Neural cell (in vitro differentiated cells): ENCODE data around the gene PGS1. TPM values are rescaled to one million over a fixed set of nuclear protein-coding genes. Genes with fewer than 3 reads are reported as not detected.
A peak's percentile ranks its signal among the peaks of the same experiment; 100 is the strongest.

Experiments used
- H2AFZ ChIP-seq: fragments of 200-600, 300-800 bp; sonication (generic), shearing (Covaris generic); 2 replicates; pipeline ENCODE4 v1.6.0; 2014; ENCODE audit warnings: low read depth, mild to moderate bottlenecking, antibody characterized with exemption, low read length, moderate library complexity
- H3F3A ChIP-seq: fragments of 200-600 bp; shearing (Covaris generic); 2 replicates; pipeline ENCODE4 v1.6.1; 2016; ENCODE audit warnings: mild to moderate bottlenecking, moderate library complexity, mixed read lengths, antibody characterized with exemption, low read length; ENCODE audit not compliant: insufficient read depth, poor library complexity, severe bottlenecking
- H3K27ac ChIP-seq: fragments of 200-600, 300-800 bp; sonication (generic), shearing (Covaris generic); 2 replicates; pipeline ENCODE4 v1.5.1; 2014; ENCODE audit warnings: mild to moderate bottlenecking, low read length, moderate library complexity
- H3K27me3 ChIP-seq: fragments of 300-800, 200-600 bp; sonication (generic), shearing (Covaris generic); 2 replicates; pipeline ENCODE4 v1.6.0; 2014; ENCODE audit warnings: mild to moderate bottlenecking, low read depth, low read length, moderate library complexity; ENCODE audit not compliant: insufficient read depth
- H3K36me3 ChIP-seq: fragments of 300-800, 200-600 bp; sonication (generic), shearing (Covaris generic); 2 replicates; pipeline ENCODE4 v1.5.1; 2014; ENCODE audit warnings: mild to moderate bottlenecking, antibody characterized with exemption, low read length, moderate library complexity; ENCODE audit not compliant: insufficient read depth
- H3K4me2 ChIP-seq: fragments of 300-800, 200-600 bp; sonication (generic), shearing (Covaris generic); 2 replicates; pipeline ENCODE4 v1.6.0; 2014; ENCODE audit warnings: mild to moderate bottlenecking, low read length
- H3K4me3 ChIP-seq: fragments of 300-800, 200-600 bp; sonication (generic), shearing (Covaris generic); 2 replicates; pipeline ENCODE4 v1.5.1; 2014; ENCODE audit warnings: mild to moderate bottlenecking, low read length, moderate library complexity
- H3K79me2 ChIP-seq: fragments of 200-600 bp; shearing (Covaris generic); replicated peaks from 2 replicates; pipeline ENCODE4 v1.6.0; 2014; ENCODE audit warnings: mild to moderate bottlenecking, low read length, moderate library complexity; ENCODE audit not compliant: insufficient read depth
- H3K9ac ChIP-seq: fragments of 300-800, 200-600 bp; sonication (generic), shearing (Covaris generic); 2 replicates; pipeline ENCODE4 v1.6.1; 2016; ENCODE audit warnings: mild to moderate bottlenecking, low read length, mixed read lengths
- H3K9me2 ChIP-seq: fragments of 200-600 bp; shearing (Covaris generic); 2 replicates; pipeline ENCODE4 v1.6.1; 2016; ENCODE audit warnings: mild to moderate bottlenecking, low read length, mixed read lengths; ENCODE audit not compliant: insufficient read depth
- H3K9me3 ChIP-seq: fragments of 200-600, 300-800 bp; sonication (generic), shearing (Covaris generic); 2 replicates; pipeline ENCODE4 v1.6.1; 2016; ENCODE audit warnings: mild to moderate bottlenecking, mixed run types, low read length, moderate library complexity, mixed read lengths
- H4K20me1 ChIP-seq: fragments of 200-600 bp; shearing (Covaris generic); 2 replicates; pipeline ENCODE4 v1.6.1; 2016; ENCODE audit warnings: mild to moderate bottlenecking, mixed run types; ENCODE audit not compliant: insufficient read depth
- EP300 ChIP-seq: fragments of 450-650 bp; conservative IDR thresholded peaks from 2 replicates; pipeline ENCODE4 v1.6.1; 2014; ENCODE audit warnings: antibody characterized with exemption, mild to moderate bottlenecking, moderate library complexity; ENCODE audit not compliant: poor library complexity, severe bottlenecking
- EZH2 ChIP-seq: fragments of 200-600, 300-800 bp; shearing (Covaris generic), sonication (generic); IDR thresholded peaks from 2 replicates; pipeline ENCODE4 v1.6.1; 2014; ENCODE audit warnings: antibody characterized with exemption, low read length, borderline replicate concordance, mild to moderate bottlenecking; ENCODE audit not compliant: insufficient read depth, poor library complexity, severe bottlenecking
- MXI1 ChIP-seq: fragments of 450-650 bp; conservative IDR thresholded peaks from 2 replicates; pipeline ENCODE4 v1.6.1; 2014; ENCODE audit warnings: antibody characterized with exemption, mild to moderate bottlenecking; ENCODE audit not compliant: poor library complexity, severe bottlenecking
- POLR2AphosphoS5 ChIP-seq: IDR thresholded peaks from 2 replicates; pipeline ENCODE4 v1.6.1; 2012
- RAD21 ChIP-seq: fragments of 450-650 bp; conservative IDR thresholded peaks from 2 replicates; pipeline ENCODE4 v1.6.1; 2014; ENCODE audit warnings: antibody characterized with exemption, mild to moderate bottlenecking, moderate library complexity
- SMC3 ChIP-seq: fragments of 450-650 bp; conservative IDR thresholded peaks from 2 replicates; pipeline ENCODE4 v1.6.1; 2014; ENCODE audit warnings: antibody characterized with exemption, mild to moderate bottlenecking, moderate library complexity; ENCODE audit not compliant: poor library complexity
- TAF1 ChIP-seq: IDR thresholded peaks from 2 replicates; pipeline ENCODE4 v1.6.1; 2012; ENCODE audit warnings: low read depth
- polyA plus RNA-seq: library from polyadenylated mRNA; depleted of rRNA; stranded (reverse); fragments of >200 nt; gene quantifications from 2 replicates; pipeline ENCODE4 v1.2.3, GENCODE V29; 2014
- TF ChIP-seq, protein P1 (sequence below): IDR thresholded peaks from 2 replicates; pipeline ENCODE4 v1.6.1; 2012; ENCODE audit warnings: borderline replicate concordance
- TF ChIP-seq, protein P2 (sequence below): fragments of 450-650 bp; IDR thresholded peaks from 2 replicates; pipeline ENCODE4 v1.5.1; 2014; ENCODE audit warnings: antibody characterized with exemption, mild to moderate bottlenecking, moderate library complexity; ENCODE audit not compliant: poor library complexity, severe bottlenecking

Gene PGS1
- polyA plus RNA-seq, 1 donor from 2014 or later, result 65.7 TPM

- H2AFZ ChIP-seq, result no peak overlapping the region
Observed at GRCh38 chr17:78361225-78361701, 17.2 kb upstream of the PGS1 start.

DNA sequence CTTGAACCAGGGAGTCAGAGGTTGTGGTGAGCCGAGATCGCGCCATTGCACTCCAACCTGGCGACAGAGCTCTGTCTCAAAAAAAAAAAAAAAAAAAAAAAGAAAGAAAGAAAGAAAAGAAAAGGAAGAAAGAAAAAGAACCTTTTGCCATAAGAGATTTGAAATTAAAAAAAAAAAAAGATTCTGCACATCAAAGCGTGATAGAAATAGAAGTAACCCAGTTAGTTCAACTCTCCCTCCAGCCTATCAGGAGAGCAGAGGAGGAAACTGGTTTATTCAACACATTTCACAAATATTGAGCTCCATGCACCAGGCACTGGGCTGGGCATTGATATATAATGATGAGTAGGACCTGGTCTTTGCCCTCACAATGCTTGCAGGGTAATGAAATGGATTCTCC lies 16.2 kb upstream of the PGS1 start:
- no peaks in the 10 kb centered on the region for H3K27me3 ChIP-seq
- no peak overlapping the region for H3K4me2 ChIP-seq

More at GRCh38 chr17:78361225-78361701, 17.2 kb upstream of the PGS1 start:
- no peaks in the 10 kb centered on the region for H3K9me2 ChIP-seq
- peaks cover 8% of the 10 kb centered on the region for H4K20me1 ChIP-seq
- H3K4me3 ChIP-seq, result no peak overlapping the region
- no peaks in the 10 kb centered on the region for H3K9me3 ChIP-seq
- H3K36me3 ChIP-seq, result no peaks in the 10 kb centered on the region
- H3K9ac ChIP-seq, result peak overlapping the region; percentile 76
- H3K27ac ChIP-seq, result no peak overlapping the region
- TF ChIP-seq RAD21, result no peak
- TF ChIP-seq TAF1, result no peak
- TF ChIP-seq MXI1, result no peak
- TF ChIP-seq, protein P1, sequence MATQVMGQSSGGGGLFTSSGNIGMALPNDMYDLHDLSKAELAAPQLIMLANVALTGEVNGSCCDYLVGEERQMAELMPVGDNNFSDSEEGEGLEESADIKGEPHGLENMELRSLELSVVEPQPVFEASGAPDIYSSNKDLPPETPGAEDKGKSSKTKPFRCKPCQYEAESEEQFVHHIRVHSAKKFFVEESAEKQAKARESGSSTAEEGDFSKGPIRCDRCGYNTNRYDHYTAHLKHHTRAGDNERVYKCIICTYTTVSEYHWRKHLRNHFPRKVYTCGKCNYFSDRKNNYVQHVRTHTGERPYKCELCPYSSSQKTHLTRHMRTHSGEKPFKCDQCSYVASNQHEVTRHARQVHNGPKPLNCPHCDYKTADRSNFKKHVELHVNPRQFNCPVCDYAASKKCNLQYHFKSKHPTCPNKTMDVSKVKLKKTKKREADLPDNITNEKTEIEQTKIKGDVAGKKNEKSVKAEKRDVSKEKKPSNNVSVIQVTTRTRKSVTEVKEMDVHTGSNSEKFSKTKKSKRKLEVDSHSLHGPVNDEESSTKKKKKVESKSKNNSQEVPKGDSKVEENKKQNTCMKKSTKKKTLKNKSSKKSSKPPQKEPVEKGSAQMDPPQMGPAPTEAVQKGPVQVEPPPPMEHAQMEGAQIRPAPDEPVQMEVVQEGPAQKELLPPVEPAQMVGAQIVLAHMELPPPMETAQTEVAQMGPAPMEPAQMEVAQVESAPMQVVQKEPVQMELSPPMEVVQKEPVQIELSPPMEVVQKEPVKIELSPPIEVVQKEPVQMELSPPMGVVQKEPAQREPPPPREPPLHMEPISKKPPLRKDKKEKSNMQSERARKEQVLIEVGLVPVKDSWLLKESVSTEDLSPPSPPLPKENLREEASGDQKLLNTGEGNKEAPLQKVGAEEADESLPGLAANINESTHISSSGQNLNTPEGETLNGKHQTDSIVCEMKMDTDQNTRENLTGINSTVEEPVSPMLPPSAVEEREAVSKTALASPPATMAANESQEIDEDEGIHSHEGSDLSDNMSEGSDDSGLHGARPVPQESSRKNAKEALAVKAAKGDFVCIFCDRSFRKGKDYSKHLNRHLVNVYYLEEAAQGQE, result no peak
- no peak for TF ChIP-seq SMC3
- TF ChIP-seq, protein P2, sequence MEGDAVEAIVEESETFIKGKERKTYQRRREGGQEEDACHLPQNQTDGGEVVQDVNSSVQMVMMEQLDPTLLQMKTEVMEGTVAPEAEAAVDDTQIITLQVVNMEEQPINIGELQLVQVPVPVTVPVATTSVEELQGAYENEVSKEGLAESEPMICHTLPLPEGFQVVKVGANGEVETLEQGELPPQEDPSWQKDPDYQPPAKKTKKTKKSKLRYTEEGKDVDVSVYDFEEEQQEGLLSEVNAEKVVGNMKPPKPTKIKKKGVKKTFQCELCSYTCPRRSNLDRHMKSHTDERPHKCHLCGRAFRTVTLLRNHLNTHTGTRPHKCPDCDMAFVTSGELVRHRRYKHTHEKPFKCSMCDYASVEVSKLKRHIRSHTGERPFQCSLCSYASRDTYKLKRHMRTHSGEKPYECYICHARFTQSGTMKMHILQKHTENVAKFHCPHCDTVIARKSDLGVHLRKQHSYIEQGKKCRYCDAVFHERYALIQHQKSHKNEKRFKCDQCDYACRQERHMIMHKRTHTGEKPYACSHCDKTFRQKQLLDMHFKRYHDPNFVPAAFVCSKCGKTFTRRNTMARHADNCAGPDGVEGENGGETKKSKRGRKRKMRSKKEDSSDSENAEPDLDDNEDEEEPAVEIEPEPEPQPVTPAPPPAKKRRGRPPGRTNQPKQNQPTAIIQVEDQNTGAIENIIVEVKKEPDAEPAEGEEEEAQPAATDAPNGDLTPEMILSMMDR, result no peak
- no peak for TF ChIP-seq EZH2
- no peak for TF ChIP-seq EP300
- no peak for TF ChIP-seq POLR2AphosphoS5
- no peaks in the 10 kb centered on the region for H3F3A ChIP-seq
- no peaks in the 10 kb centered on the region for H3K27me3 ChIP-seq
- H3K79me2 ChIP-seq, result peaks cover 21% of the 10 kb centered on the region
- H3K4me2 ChIP-seq, result no peak overlapping the region

More for the DNA sequence above, 16.2 kb upstream of the PGS1 start:
- Histone ChIP-seq H3K9me3 (no peaks in the 10 kb centered on the region), H4K20me1 (peaks cover 8% of the 10 kb centered on the region), H3K9ac (no peak overlapping the region), H3K27ac (no peak overlapping the region), H3K36me3 (no peaks in the 10 kb centered on the region), H3K9me2 (no peaks in the 10 kb centered on the region), H3F3A (no peaks in the 10 kb centered on the region), H2AFZ (no peak overlapping the region), H3K79me2 (peaks cover 15% of the 10 kb centered on the region), H3K4me3 (no peak overlapping the region)
- no peak for TF ChIP-seq EZH2
- no peak for TF ChIP-seq EP300
- TF ChIP-seq MXI1, result no peak
- TF ChIP-seq TAF1, result no peak
- TF ChIP-seq, protein P1, result no peak
- TF ChIP-seq, protein P2, result no peak
- TF ChIP-seq POLR2AphosphoS5, result no peak
- no peak for TF ChIP-seq RAD21
- no peak for TF ChIP-seq SMC3
